Fibroblast of upper back skin (primary cell): ENCODE results near the gene CCDC110.

Experiments used
- DNase-seq: peaks from one replicate; pipeline ENCODE4 v3.0.0-alpha.2; 2013

The CCDC110 gene

DNA sequence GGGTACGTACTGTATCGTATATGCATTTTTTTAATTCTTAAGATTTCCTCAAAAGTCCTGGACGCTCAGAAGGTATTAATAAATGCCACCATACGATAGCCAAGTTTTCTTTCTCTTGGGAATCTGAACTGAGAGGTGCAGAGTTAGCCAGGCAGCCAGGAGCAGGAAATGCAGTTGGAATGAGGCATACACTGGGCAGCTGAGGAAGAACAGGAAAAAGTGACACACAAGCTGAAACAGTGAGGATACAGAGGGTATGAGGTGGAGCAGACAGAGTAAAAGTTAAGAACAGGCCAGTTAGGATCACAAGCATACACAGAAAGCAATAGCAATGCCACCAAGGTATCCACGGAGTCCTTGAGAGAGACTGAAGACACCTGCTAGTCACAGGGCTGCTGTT is 59.1 kb downstream of the CCDC110 start:
- DNase-seq: no peak

DNA sequence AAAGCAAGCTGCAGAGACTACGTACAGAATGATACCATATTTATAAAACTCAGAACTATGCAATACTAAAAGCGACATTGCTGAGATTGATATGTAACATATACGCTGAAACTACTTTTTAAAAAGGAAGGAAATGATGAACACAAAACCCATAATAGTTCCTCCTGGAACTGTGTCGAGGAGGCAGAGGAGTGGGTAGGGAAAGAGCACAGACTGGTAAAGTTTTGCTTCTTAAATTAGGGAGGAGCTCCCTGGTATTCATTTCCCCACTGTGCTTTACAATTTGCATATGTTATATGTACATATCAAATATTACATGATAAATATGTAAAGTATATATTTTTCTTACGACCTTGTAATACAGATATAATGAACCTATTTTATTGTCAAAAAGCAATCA is 59.7 kb downstream of the CCDC110 start:
- no peak for DNase-seq

- no peak for DNase-seq
Observed at GRCh38 chr4:185408432-185408831, 63.1 kb downstream of the CCDC110 start.

DNA sequence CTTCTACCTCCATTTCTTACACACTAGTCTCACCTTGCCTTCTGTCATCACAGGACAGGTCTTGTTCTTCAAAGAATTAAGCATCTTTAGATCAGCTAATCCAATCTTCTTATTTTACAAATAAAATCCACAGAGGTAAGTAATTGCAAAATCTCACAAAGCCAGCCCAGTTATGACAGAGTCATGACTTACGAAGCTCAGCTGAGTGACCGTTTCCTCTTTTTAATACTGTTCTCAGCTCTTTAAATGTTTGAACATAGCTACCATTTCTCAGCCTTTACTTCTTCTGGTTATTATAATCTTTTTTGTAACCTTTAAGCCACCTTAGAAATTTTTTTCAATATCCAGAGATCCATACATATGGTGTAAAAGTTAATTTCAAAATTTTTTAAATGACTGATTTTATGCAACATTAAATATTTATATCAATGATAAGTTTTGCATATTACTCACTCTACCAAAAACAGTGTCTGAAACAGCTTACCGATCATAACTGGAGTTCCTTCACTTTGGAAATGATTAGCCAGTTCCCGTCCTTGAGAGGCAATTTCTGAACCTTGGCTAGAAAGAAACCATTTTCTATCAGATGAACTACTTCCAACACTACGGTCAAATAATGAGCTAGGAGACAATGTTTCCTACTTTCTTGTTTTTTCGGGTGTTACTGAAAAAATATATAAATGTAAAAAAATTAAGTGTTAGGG is 66.1 kb downstream of the CCDC110 start:
- no peak for DNase-seq

- no peak for DNase-seq
Observed at GRCh38 chr4:185404031-185404430, 67.5 kb downstream of the CCDC110 start.

DNA sequence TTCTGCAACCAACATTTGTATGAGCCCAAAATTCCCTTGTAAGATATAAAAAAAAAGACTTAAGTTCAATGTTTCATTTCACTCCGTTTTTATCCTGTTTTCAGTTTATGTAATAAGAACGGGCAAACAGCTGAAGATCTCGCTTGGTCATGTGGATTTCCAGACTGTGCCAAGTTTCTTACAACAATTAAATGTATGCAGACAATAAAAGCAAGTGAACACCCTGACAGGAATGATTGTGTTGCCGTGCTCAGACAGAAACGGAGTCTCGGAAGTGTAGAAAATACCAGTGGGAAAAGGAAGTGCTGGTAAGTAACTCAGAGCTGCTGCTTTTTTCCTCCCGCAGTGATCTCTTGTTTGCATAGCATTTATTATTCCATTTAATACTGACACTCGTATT is 72.1 kb downstream of the CCDC110 start:
- no peak for DNase-seq

DNA sequence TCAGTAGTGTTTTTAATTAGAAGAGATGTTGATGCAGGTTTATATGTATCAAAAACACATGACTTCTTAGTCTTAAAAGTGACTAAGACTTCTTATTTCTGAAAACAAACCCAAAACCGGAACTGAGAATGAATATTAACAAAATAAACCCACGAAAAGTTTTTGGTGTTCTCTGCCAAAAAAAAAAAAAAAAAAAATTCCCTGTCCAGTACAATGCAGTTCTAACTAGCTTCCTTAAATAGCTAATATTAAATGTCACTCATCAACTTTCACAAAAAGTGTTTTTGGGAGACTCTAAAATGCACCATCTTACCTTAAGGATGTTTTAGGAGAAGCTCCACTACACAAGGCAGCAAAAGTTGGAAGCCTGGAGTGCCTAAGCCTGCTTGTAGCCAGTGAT is 72.9 kb downstream of the CCDC110 start:
- no peak for DNase-seq

DNA sequence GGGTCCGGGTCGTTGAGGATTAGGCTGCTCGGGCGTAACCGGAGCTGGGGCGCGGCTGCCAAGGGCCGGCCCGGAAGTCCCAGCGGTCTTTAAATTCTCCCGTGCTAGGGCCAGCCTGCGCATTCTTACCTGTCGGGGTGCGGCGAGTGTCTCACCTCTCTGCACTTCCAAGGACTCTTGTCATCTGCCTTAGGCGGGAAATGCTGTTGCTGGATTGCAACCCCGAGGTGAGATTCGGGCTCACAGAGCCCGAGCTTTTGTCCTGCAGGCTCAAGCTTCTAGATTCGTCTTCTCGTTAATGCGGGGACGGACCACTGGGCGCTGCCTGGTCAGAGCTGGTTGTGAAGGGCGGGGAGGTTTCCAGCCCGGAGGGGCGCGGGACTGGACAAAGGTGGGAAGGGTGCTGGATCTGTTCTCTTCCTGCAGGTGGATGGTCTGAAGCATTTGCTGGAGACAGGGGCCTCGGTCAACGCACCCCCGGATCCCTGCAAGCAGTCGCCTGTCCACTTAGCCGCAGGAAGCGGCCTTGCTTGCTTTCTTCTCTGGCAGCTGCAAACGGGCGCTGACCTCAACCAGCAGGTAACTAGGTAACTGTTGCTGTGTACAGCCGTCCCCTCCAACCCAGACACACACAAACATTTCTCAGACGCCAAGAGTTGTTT is 74.7 kb downstream of the CCDC110 start, which contains the start of gene ANKRD37:
Gene ANKRD37 (plus strand): TSS at position 118 of the 662 bp plus-strand sequence. CDS start 83 bp downstream, at position 201.
- peak; percentile 12 for DNase-seq

DNA sequence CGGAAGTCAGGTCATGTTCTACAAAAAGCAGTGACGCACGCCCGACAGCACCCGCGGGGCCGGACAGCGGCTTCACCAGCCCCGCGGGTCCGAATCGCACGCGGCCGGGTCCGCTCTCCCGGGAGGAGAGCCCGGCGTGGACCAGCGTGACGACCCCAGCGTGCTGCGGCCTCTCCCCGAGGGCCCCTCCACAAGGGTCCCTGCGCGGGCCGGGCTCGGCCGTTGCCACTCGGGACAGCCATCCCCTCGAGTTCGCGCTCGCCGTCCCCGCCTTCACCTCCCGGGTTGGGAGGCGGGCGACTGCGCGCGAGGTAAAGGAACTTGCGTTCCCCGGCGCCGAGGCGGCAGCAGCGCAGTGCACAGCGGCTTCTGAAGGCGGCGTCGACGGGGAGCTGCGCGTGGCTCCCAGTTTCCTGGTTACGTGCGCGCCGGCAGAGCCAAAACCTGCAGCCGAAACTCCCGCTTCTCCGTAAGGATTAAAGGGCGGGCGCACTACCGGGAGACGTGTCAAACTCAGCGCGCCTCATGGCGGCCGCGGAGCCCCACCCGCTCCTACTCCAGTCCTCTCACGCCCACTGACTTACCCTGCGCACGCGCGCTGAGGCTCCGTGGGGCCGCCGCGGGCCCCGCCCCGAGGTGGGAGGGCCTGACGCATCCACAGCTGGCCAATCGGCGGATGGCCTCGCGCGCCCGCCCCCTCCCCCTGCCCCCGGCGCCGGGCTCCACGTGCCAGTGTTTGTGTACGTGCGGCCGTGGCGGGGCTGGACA is 75.4 kb downstream of the CCDC110 start:
- peak; percentile 98 for DNase-seq

GRCh38 chr4:185395238-185395955 is 76.1 kb downstream of the CCDC110 start, which contains the start of gene LRP2BP:
Gene LRP2BP, minus strand, starts transcription at chr4:185395924. Its CDS starts 17,738 bp downstream, at chr4:185378186.
- no peak for DNase-seq
